ENCODE results near the gene NKG7. TPM values are rescaled to one million over a fixed set of nuclear protein-coding genes. Genes with fewer than 3 reads are reported as not detected.

The NKG7 gene
- total and polyA plus RNA-seq, 2 of the 13 experiments (the other 11 are each of a cell fraction or from before 2014, with no cell fraction given): 0.40 TPM; not detected in 1

DNA sequence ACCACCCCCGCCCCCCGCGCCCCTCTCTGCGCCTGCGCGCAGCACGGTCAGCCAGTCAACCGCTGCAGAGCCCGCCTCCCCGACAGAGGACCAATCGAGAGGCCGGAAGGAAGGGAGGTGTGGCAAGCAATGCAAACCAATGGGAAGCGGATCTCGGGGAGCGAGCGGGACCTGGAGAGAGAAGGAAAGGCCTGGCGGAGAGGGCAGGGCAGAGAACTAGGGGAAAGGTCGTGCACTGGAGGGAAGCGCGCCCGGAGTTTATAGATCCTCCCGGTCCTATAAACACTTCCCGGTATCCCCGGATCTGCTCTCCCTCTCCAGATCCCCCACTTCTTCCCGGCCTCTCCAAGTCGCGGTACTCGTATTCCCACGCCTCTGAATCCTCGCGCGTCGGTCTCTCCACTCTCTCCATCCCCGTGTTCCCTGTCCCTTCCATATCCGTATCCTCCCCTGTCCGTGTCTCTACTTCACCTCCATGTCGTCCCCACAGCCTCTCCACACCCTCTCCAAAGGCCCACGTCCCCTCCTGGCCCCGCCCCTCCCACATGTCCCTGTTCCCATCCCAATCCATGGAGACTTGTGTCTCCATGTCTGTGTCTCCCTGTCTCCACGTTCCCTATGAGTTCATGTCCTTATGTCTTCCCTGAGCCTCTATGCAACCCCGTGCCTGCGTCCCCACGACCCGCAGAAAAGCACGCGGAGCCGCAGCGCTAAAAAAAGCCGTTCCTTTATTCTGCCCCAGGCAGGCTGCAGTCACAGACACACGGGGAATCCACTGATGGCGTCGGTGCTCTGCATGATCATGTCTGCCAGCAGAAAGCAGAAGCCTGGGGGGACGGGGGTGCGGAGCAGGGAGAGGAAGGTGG is 5.8 kb downstream of the NKG7 start (continued):
- TF ChIP-seq CBX1 (IDR thresholded peaks at IDR 0.05; ENCODE audit: low read depth): no peak
- TF ChIP-seq ZFYVE20 (CRISPR knock-in tag; IDR thresholded peaks at IDR 0.05; ENCODE audit: borderline replicate concordance, low read depth): 0 out of 2 replicates have a peak, but pooled peaks have one; percentile 26
- 0 out of 2 replicates have a peak, but pooled peaks have one; percentile 7 for TF ChIP-seq ZNF639 (CRISPR knock-in tag; conservative IDR thresholded peaks at IDR 0.05)
- TF ChIP-seq ZSCAN5A (CRISPR knock-in tag; IDR thresholded peaks at IDR 0.05; ENCODE audit: borderline replicate concordance): peak; percentile 89
- TF ChIP-seq ZBTB7B (CRISPR knock-in tag; IDR thresholded peaks at IDR 0.05): no peak
- peak; percentile 99 for TF ChIP-seq SSRP1 (CRISPR knock-in tag; IDR thresholded peaks at IDR 0.05)
- TF ChIP-seq ZFP62 (CRISPR knock-in tag; IDR thresholded peaks at IDR 0.05): no peak
- no peak for TF ChIP-seq NFATC3 (CRISPR knock-in tag; IDR thresholded peaks at IDR 0.05)
- TF ChIP-seq KDM6A (CRISPR knock-in tag; IDR thresholded peaks at IDR 0.05; ENCODE audit: low read depth): no peak
- peak; percentile 64 for TF ChIP-seq SMAD3 (CRISPR knock-in tag; IDR thresholded peaks at IDR 0.05)
- no peak for TF ChIP-seq ZSCAN30 (CRISPR knock-in tag; IDR thresholded peaks at IDR 0.05)
- TF ChIP-seq NFYB (CRISPR knock-in tag; IDR thresholded peaks at IDR 0.05): peak; percentile 78
- no peak for TF ChIP-seq FOXP1 (IDR thresholded peaks at IDR 0.05)
- TF ChIP-seq FOXP1 (CRISPR knock-in tag; IDR thresholded peaks at IDR 0.05): no peak
- TF ChIP-seq ZNF550 (CRISPR knock-in tag; IDR thresholded peaks at IDR 0.05; ENCODE audit: borderline replicate concordance): no peak
- TF ChIP-seq ZNF563 (CRISPR knock-in tag; IDR thresholded peaks at IDR 0.05): peak; percentile 46; the same call in 1 of the 2 replicates
- peak; percentile 98 for TF ChIP-seq AGO2 (optimal IDR thresholded peaks at IDR 0.05; ENCODE audit: low read depth, low read length)
- TF ChIP-seq ISL2 (CRISPR knock-in tag; IDR thresholded peaks at IDR 0.05): peak; percentile 32; the same call in 1 of the 2 replicates
- no peak; the same call in 1 of the 2 replicates for TF ChIP-seq ZMAT3 (CRISPR knock-in tag; conservative IDR thresholded peaks at IDR 0.05)
- TF ChIP-seq ZNF317 (CRISPR knock-in tag; IDR thresholded peaks at IDR 0.05): no peak
- TF ChIP-seq ZNF878 (CRISPR knock-in tag; IDR thresholded peaks at IDR 0.05): 0 out of 2 replicates have a peak, but pooled peaks have one; percentile 27
- no peak; the same call in 1 of the 2 replicates for TF ChIP-seq PHF8 (CRISPR knock-in tag; IDR thresholded peaks at IDR 0.05)
- 0 out of 4 replicates have a peak, but pooled peaks of 1 of the 2 experiments have one; percentile 21 for TF ChIP-seq NR2F1 (CRISPR knock-in tag; IDR thresholded peaks at IDR 0.05)
- TF ChIP-seq ZNF580 (CRISPR knock-in tag; IDR thresholded peaks at IDR 0.05; ENCODE audit: borderline replicate concordance, low read depth): no peak
- TF ChIP-seq EED (CRISPR knock-in tag; IDR thresholded peaks at IDR 0.05): peak; percentile 67; the same call in 1 of the 2 replicates
- peak; percentile 84 for TF ChIP-seq U2AF1 (optimal IDR thresholded peaks at IDR 0.05; ENCODE audit: low read depth, low read length)

Measured in HepG2 (cell line).